T-helper 1 cell treated with Interleukin-12 subunit alpha and Interleukin-12 subunit beta and Interleukin-4 antibody, amounts not matched to agents 30 μg/mL and 1 μg/mL, for 36 hours (primary cell): ENCODE data around the gene STK24.
A peak's percentile ranks its signal among the peaks of the same experiment; 100 is the strongest.

Experiments used
- H3K27ac Mint-ChIP-seq: one replicate; pipeline ENCODE4 v1.8.0; 2021; ENCODE audit warnings: mild to moderate bottlenecking, mixed read lengths
- H3K27me3 Mint-ChIP-seq: one replicate; pipeline ENCODE4 v1.8.0; 2021; ENCODE audit warnings: low read depth, mixed read lengths
- H3K36me3 Mint-ChIP-seq: one replicate; pipeline ENCODE4 v1.8.0; 2021; ENCODE audit warnings: low read depth, mixed read lengths
- H3K4me1 Mint-ChIP-seq: one replicate; pipeline ENCODE4 v1.8.0; 2021; ENCODE audit warnings: low read depth, mixed read lengths
- H3K4me3 Mint-ChIP-seq: one replicate; pipeline ENCODE4 v1.8.0; 2021; ENCODE audit warnings: mild to moderate bottlenecking, moderate library complexity, mixed read lengths
- H3K9me3 Mint-ChIP-seq: one replicate; pipeline ENCODE4 v1.8.0; 2021; ENCODE audit warnings: mixed read lengths

Gene STK24

GRCh38 chr13:98538876-98539275, 38.0 kb downstream of the STK24 start:
- H3K9me3 Mint-ChIP-seq = no peaks in the 10 kb centered on the region
- peaks cover 9% of the 10 kb centered on the region for H3K36me3 Mint-ChIP-seq
- H3K4me3 Mint-ChIP-seq = no peak overlapping the region
- H3K4me1 Mint-ChIP-seq = peaks cover 72% of the 10 kb centered on the region
- H3K27me3 Mint-ChIP-seq = no peaks in the 10 kb centered on the region
- no peak overlapping the region for H3K27ac Mint-ChIP-seq

GRCh38 chr13:98537740-98538139, 39.2 kb downstream of the STK24 start:
- no peak overlapping the region for H3K4me3 Mint-ChIP-seq
- peaks cover 9% of the 10 kb centered on the region for H3K36me3 Mint-ChIP-seq
- H3K4me1 Mint-ChIP-seq = peaks cover 67% of the 10 kb centered on the region
- no peaks in the 10 kb centered on the region for H3K27me3 Mint-ChIP-seq
- no peaks in the 10 kb centered on the region for H3K9me3 Mint-ChIP-seq
- H3K27ac Mint-ChIP-seq = no peak overlapping the region

- peaks cover 7% of the 10 kb centered on the region for H3K36me3 Mint-ChIP-seq
- H3K27ac Mint-ChIP-seq = no peak overlapping the region
- no peaks in the 10 kb centered on the region for H3K9me3 Mint-ChIP-seq
- H3K4me3 Mint-ChIP-seq = no peak overlapping the region
- no peaks in the 10 kb centered on the region for H3K27me3 Mint-ChIP-seq
- peaks cover 67% of the 10 kb centered on the region for H3K4me1 Mint-ChIP-seq
Measured at GRCh38 chr13:98537306-98537705, 39.6 kb downstream of the STK24 start.

GRCh38 chr13:98536729-98537128, 40.2 kb downstream of the STK24 start:
- H3K36me3 Mint-ChIP-seq = peaks cover 7% of the 10 kb centered on the region
- H3K4me1 Mint-ChIP-seq = peaks cover 66% of the 10 kb centered on the region
- no peak overlapping the region for H3K4me3 Mint-ChIP-seq
- H3K27ac Mint-ChIP-seq = no peak overlapping the region
- no peaks in the 10 kb centered on the region for H3K9me3 Mint-ChIP-seq
- no peaks in the 10 kb centered on the region for H3K27me3 Mint-ChIP-seq

DNA sequence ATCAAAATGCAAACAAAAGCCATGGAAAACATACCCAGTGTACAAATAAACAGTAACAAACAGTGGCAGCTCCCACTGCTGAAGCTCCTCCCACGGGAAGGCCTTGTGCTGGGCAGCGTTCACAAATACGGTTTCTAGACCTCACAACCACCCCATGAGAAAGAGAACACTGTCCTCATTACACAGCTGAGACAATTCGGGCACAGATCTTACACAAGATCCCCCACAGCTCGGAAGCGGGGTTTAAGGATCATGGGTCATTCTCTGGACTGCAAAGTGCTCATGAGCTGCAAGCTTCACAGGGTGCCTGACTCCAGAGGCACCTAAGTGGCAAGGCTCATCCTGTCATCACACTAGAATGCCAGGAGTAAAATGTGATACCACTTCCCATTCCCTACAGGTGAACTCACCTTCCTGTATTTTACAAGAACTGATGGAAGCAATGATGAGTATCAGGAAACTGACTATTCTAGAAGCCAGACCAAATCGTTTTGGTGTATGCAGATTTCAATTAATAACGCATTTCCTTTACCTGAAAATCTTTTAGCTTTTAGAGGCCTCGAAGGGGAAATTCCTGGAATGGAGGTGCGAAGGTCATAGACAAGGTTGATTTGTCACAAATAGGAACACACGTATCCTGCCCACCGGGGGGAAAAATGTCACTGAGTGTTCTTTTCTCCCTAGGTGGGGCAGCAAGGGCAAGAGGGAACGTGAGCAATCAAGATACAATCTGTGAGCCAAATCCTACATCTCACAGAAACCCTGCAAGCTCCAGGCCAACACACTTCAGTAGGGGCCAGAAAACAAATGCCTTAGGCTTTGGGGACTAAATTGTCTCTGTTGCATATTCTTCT, 41.2 kb downstream of the STK24 start:
- Mint-ChIP-seq H3K27ac (no peak overlapping the region), H3K27me3 (no peaks in the 10 kb centered on the region), H3K4me1 (peaks cover 64% of the 10 kb centered on the region), H3K36me3 (peaks cover 7% of the 10 kb centered on the region), H3K9me3 (no peaks in the 10 kb centered on the region), H3K4me3 (no peak overlapping the region)

GRCh38 chr13:98534821-98535220, 42.1 kb downstream of the STK24 start:
- Mint-ChIP-seq H3K36me3 (peaks cover 7% of the 10 kb centered on the region), H3K4me1 (peaks cover 62% of the 10 kb centered on the region), H3K4me3 (no peak overlapping the region), H3K27me3 (no peaks in the 10 kb centered on the region), H3K9me3 (no peaks in the 10 kb centered on the region), H3K27ac (no peak overlapping the region)

- peak overlapping the region; percentile 41 for H3K27ac Mint-ChIP-seq
- no peaks in the 10 kb centered on the region for H3K27me3 Mint-ChIP-seq
- peaks cover 6% of the 10 kb centered on the region for H3K36me3 Mint-ChIP-seq
- H3K4me1 Mint-ChIP-seq = peaks cover 62% of the 10 kb centered on the region
- no peaks in the 10 kb centered on the region for H3K9me3 Mint-ChIP-seq
- H3K4me3 Mint-ChIP-seq = no peak overlapping the region
Measured at GRCh38 chr13:98533912-98534311, 43.0 kb downstream of the STK24 start.

DNA sequence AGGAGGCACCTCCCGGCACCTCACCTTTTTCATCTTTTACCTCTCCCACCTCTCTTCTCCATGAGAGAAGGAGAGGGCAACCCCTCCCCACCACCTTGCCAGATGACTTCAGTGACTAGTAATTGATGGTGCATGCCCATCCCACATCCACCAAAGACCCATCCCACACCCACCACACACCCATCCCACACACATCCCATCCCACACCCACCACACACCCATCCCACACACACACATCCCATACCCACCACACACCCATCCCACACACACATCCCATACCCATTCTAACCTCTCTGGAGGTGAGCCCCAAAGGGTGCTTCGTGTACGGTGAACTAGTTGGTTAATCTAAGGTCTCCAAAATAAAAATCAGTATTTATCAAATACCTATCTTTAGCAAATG, 44.7 kb downstream of the STK24 start:
- no peak overlapping the region for H3K27ac Mint-ChIP-seq
- peaks cover 64% of the 10 kb centered on the region for H3K4me1 Mint-ChIP-seq
- no peaks in the 10 kb centered on the region for H3K27me3 Mint-ChIP-seq
- H3K36me3 Mint-ChIP-seq = peaks cover 6% of the 10 kb centered on the region
- no peaks in the 10 kb centered on the region for H3K9me3 Mint-ChIP-seq
- no peak overlapping the region for H3K4me3 Mint-ChIP-seq

DNA sequence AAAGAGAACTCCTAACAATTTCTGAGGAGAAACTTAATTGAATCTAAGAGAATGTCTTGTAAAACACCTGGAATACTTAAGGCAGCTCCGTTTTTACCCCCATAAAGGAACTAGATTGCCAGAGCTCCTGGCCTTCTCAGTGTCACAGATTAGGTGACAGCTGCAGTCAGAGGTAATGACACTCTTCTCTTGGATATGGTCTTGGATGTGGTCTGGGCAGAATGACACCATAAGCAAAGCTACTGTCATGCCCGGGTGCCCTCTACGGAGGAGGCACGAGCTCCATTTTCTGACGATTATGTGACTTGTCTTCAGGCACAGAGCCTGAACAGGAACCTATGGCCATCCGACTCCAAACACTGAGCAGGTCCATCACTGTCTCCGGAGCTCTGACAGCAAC, 46.7 kb downstream of the STK24 start:
- H3K27me3 Mint-ChIP-seq = no peaks in the 10 kb centered on the region
- peaks cover 6% of the 10 kb centered on the region for H3K36me3 Mint-ChIP-seq
- no peaks in the 10 kb centered on the region for H3K9me3 Mint-ChIP-seq
- no peak overlapping the region for H3K4me3 Mint-ChIP-seq
- H3K27ac Mint-ChIP-seq = no peak overlapping the region
- H3K4me1 Mint-ChIP-seq = peaks cover 62% of the 10 kb centered on the region

GRCh38 chr13:98529171-98529570, 47.7 kb downstream of the STK24 start:
- peak overlapping the region; percentile 61 for H3K27ac Mint-ChIP-seq
- peak overlapping the region; percentile 15 for H3K4me3 Mint-ChIP-seq

GRCh38 chr13:98528663-98529064, 48.2 kb downstream of the STK24 start:
- Mint-ChIP-seq H3K27me3 (no peaks in the 10 kb centered on the region), H3K4me3 (peak overlapping the region; percentile 16), H3K9me3 (no peaks in the 10 kb centered on the region), H3K36me3 (peaks cover 3% of the 10 kb centered on the region), H3K4me1 (peaks cover 64% of the 10 kb centered on the region), H3K27ac (peak overlapping the region; percentile 61)

More at GRCh38 chr13:98529171-98529570, 47.7 kb downstream of the STK24 start:
- Mint-ChIP-seq H3K4me1 (peaks cover 64% of the 10 kb centered on the region), H3K36me3 (peaks cover 3% of the 10 kb centered on the region), H3K9me3 (no peaks in the 10 kb centered on the region), H3K27me3 (no peaks in the 10 kb centered on the region)

DNA sequence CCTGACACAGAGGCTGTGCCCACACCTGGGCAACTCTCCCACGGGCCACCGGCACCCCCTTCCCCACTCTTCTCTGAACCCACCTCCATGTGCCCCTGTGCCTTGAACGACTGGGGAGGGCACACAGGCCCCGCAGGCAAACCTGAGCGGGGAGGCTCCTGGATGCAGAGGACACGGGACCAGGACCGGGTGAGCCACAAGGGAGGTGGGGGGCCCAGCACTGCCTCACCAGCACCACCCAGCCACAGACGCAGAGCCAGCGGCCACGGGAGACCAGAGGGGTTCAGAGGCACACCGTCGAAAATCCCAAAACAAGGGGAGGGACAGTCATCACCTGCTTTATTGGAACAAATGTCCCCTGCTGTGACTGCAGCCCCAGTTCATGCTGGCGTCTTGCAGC, 49.4 kb downstream of the STK24 start:
- peaks cover 62% of the 10 kb centered on the region for H3K4me1 Mint-ChIP-seq
- peaks cover 3% of the 10 kb centered on the region for H3K36me3 Mint-ChIP-seq
- no peaks in the 10 kb centered on the region for H3K27me3 Mint-ChIP-seq
- H3K9me3 Mint-ChIP-seq = no peaks in the 10 kb centered on the region
- no peak overlapping the region for H3K27ac Mint-ChIP-seq
- no peak overlapping the region for H3K4me3 Mint-ChIP-seq

GRCh38 chr13:98526182-98526512, 50.8 kb downstream of the STK24 start:
- Mint-ChIP-seq H3K4me1 (peaks cover 60% of the 10 kb centered on the region), H3K27ac (no peak overlapping the region), H3K9me3 (no peaks in the 10 kb centered on the region), H3K36me3 (peaks cover 5% of the 10 kb centered on the region), H3K4me3 (no peak overlapping the region), H3K27me3 (no peaks in the 10 kb centered on the region)

GRCh38 chr13:98525456-98526181, 51.3 kb downstream of the STK24 start:
- Mint-ChIP-seq H3K36me3 (peaks cover 5% of the 10 kb centered on the region), H3K27ac (no peak overlapping the region), H3K4me3 (no peak overlapping the region), H3K9me3 (no peaks in the 10 kb centered on the region), H3K4me1 (peaks cover 57% of the 10 kb centered on the region), H3K27me3 (no peaks in the 10 kb centered on the region)

DNA sequence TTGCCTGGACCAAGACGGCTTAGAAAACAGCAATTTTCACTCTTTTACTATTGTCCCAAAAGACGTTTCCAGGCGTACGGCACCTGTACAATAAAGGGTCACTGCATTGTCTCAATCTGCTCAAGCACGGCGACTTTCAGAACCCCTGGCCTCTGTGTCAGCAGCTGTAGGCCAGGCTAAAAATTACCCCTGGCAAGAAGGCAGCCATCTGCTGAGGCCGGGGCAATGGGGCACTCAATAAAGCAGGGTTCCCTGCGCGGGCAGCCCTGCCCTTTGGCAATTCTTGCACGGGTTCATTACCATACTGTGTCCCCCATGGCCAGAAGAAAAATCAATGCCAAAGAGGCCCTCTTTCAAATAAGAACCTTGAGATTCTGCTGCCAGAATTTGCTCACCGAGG, 52.1 kb downstream of the STK24 start:
- H3K27ac Mint-ChIP-seq = no peak overlapping the region
- H3K36me3 Mint-ChIP-seq = peaks cover 5% of the 10 kb centered on the region
- no peaks in the 10 kb centered on the region for H3K27me3 Mint-ChIP-seq
- no peaks in the 10 kb centered on the region for H3K9me3 Mint-ChIP-seq
- H3K4me3 Mint-ChIP-seq = no peak overlapping the region
- peaks cover 59% of the 10 kb centered on the region for H3K4me1 Mint-ChIP-seq
